ENCODE results near the gene IGSF9. TPM values are rescaled to one million over a fixed set of nuclear protein-coding genes. Genes with fewer than 3 reads are reported as not detected.

IGSF9 gene
- total and polyA plus RNA-seq, 10 of the 15 experiments (the other 5 are each of a cell fraction or from before 2014, with no cell fraction given) = 0.04 to 0.07 TPM; not detected in 8

DNA sequence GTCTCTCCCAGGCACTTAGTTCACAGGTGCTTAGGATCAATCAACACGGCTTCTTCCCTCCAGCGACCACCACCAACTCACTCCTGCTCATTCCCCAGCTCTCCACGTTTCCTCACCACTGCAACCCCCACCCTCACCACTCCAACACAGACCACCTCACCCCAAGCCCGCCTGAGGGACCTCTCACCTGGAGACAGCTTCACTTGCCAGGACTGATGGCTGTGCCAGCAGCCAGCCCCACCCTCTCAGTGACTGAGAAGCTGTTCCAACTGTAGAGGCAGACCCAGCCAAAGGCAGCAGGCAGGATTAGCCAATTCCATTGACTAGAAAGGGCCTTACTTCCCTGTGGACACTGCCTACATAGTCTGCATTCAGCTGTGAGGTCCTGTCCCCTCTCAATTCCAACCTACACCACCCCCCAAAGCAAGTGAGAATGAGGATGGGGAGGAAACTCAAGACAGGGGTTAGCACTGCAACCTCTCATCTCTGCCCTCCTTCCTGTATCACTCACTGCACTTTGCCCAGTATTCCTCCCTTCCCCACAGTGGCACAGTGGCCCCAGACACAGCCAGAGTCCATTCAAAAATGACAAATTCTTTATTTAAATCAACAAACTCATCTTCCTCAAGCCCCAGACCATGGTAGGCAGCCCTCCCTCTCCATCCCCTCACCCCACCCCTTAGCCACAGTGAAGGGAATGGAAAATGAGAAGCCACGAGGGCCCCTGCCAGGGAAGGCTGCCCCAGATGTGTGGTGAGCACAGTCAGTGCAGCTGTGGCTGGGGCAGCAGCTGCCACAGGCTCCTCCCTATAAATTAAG is 27.7 kb downstream of the IGSF9 start:
- ChIA-PET POLR2A (no interaction called here), RAD21 (ENCODE audit: unreplicated experiment) (no interaction called here), CTCF (interaction anchor here (0.6 kb wide), 1 partner anchor 22 kb away, joined by 3 read pairs; no protein-coding TSS in a partner anchor), SMC1A (ENCODE audit: uncharacterized antibody, unreplicated experiment) (interaction anchor here (0.6 kb wide), 1 partner anchor 102 kb away, joined by 3 read pairs; no protein-coding TSS in a partner anchor)
- intact Hi-C loops (cut with micrococcal nuclease; ENCODE audit: unreplicated experiment) = no loop called here
- WGBS (ENCODE audit: insufficient coverage, insufficient replicate concordance, low lambda C conversion rate, missing lambda C conversion rate) = 77% methylated on average over 5 of the region's 5 CpGs
- no peak overlapping the region for H3K4me2 ChIP-seq (ENCODE audit: control insufficient read depth, insufficient read depth)
- no peak for FAIRE-seq
- no peak overlapping the region for H2AFZ ChIP-seq (ENCODE audit: control insufficient read depth, low read depth, low read length)
- peaks cover 18% of the 10 kb centered on the region for H3K4me1 ChIP-seq (ENCODE audit: control insufficient read depth, insufficient read depth, low read length)
- H3K9me3 ChIP-seq (replicated peaks; ENCODE audit: control insufficient read depth, insufficient read depth, low read length) = no peaks in the 10 kb centered on the region
- H3K9ac ChIP-seq (ENCODE audit: control insufficient read depth, insufficient read depth, low read length) = no peak overlapping the region
- H3K4me3 ChIP-seq = no peak overlapping the region
- H3K27ac ChIP-seq (ENCODE audit: control insufficient read depth, insufficient read depth) = no peak overlapping the region; the same call in 1 of the 2 replicates
- DNase-seq (ENCODE audit: low read depth, low spot score) = no peak
- in situ Hi-C loops (cut with MboI) = no loop called here
- H3K79me2 ChIP-seq (ENCODE audit: control insufficient read depth, insufficient read depth, low read length) = peaks cover 34% of the 10 kb centered on the region
- no peak for ATAC-seq
- H4K20me1 ChIP-seq (ENCODE audit: control insufficient read depth, insufficient read depth) = no peaks in the 10 kb centered on the region
- BruUV-seq (replicated peaks) = no TSS peak
- H3K36me3 ChIP-seq (ENCODE audit: control insufficient read depth in 2 of 2, insufficient read depth in 2 of 2, low read length in 1 of 2) = peaks cover 8 to 28% of the 10 kb centered on the region in 2 experiments; a peak in 3 of 4 replicates
- H3K27me3 ChIP-seq (replicated peaks in 1 of 2; ENCODE audit: control insufficient read depth in 2 of 2, insufficient read depth in 2 of 2, low read length in 1 of 2) = no peaks in the 10 kb centered on the region
- TF ChIP-seq, protein P1, sequence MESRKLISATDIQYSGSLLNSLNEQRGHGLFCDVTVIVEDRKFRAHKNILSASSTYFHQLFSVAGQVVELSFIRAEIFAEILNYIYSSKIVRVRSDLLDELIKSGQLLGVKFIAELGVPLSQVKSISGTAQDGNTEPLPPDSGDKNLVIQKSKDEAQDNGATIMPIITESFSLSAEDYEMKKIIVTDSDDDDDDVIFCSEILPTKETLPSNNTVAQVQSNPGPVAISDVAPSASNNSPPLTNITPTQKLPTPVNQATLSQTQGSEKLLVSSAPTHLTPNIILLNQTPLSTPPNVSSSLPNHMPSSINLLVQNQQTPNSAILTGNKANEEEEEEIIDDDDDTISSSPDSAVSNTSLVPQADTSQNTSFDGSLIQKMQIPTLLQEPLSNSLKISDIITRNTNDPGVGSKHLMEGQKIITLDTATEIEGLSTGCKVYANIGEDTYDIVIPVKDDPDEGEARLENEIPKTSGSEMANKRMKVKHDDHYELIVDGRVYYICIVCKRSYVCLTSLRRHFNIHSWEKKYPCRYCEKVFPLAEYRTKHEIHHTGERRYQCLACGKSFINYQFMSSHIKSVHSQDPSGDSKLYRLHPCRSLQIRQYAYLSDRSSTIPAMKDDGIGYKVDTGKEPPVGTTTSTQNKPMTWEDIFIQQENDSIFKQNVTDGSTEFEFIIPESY (IDR thresholded peaks at IDR 0.05) = no peak
- peak; percentile 61; the same call in 1 of the 2 replicates for TF ChIP-seq POLR2A (IDR thresholded peaks at IDR 0.05; ENCODE audit: low read depth, low read length)
- no peak for TF ChIP-seq PBX3 (IDR thresholded peaks at IDR 0.05; ENCODE audit: insufficient replicate concordance, low read depth, low read length)
- TF ChIP-seq PAX8 (IDR thresholded peaks at IDR 0.05) = no peak
- TF ChIP-seq CBX5 (IDR thresholded peaks at IDR 0.05; ENCODE audit: low read depth) = no peak
- no peak for TF ChIP-seq EGR1 (IDR thresholded peaks at IDR 0.05; ENCODE audit: borderline replicate concordance in 1 of 2, low read depth in 2 of 2, low read length in 2 of 2)
- no peak for TF ChIP-seq CHD2 (IDR thresholded peaks at IDR 0.05; ENCODE audit: borderline replicate concordance, low read depth, low read length)
- no peak for TF ChIP-seq ETV6 (conservative IDR thresholded peaks at IDR 0.05 in 1 of 2, IDR thresholded peaks at IDR 0.05 in 1 of 2; ENCODE audit: borderline replicate concordance in 1 of 2, low read depth in 1 of 2)
- TF ChIP-seq POLR2AphosphoS2 (IDR thresholded peaks at IDR 0.05; ENCODE audit: low read depth, low read length) = peak; percentile 44; the same call in 1 of the 2 replicates
- TF ChIP-seq GABPA (IDR thresholded peaks at IDR 0.05; ENCODE audit: low read depth) = no peak
- no peak for TF ChIP-seq SUPT20H (IDR thresholded peaks at IDR 0.05; ENCODE audit: borderline replicate concordance, control insufficient read depth, low read depth, low read length)
- TF ChIP-seq CEBPB (IDR thresholded peaks at IDR 0.05; ENCODE audit: borderline replicate concordance in 1 of 2, low read depth in 2 of 2, low read length in 2 of 2) = no peak
- no peak for TF ChIP-seq MXI1 (IDR thresholded peaks at IDR 0.05; ENCODE audit: low read depth, low read length)
- no peak for TF ChIP-seq PKNOX1 (IDR thresholded peaks at IDR 0.05)
- TF ChIP-seq BACH1 (IDR thresholded peaks at IDR 0.05; ENCODE audit: borderline replicate concordance) = no peak
- TF ChIP-seq EP300 (IDR thresholded peaks at IDR 0.05; ENCODE audit: borderline replicate concordance in 1 of 2, control insufficient read depth in 1 of 2, low read depth in 2 of 2, low read length in 2 of 2) = no peak
- no peak for TF ChIP-seq SP1 (IDR thresholded peaks at IDR 0.05; ENCODE audit: low read depth, low read length)
- no peak for TF ChIP-seq IKZF2 (IDR thresholded peaks at IDR 0.05)
- TF ChIP-seq SPI1 (IDR thresholded peaks at IDR 0.05; ENCODE audit: borderline replicate concordance, insufficient read depth, low read depth, low read length) = no peak
